T-helper 2 cell treated with Interferon-gamma antibody and Interleukin-4, amounts not matched to agents 100 ng/mL and 5 ng/mL, for 36 hours (primary cell): ENCODE measurements around the gene OR11A1. TPM values are rescaled to one million over a fixed set of nuclear protein-coding genes. Genes with fewer than 3 reads are reported as not detected.
"Not testable (repeated sequence)": the region's sequence is repeated elsewhere in the genome, so short reads cannot be mapped to it uniquely, and the experiment has no call there.

ENCODE experiments used
- intact Hi-C: fragments of 100-400 bp; cut with micrococcal nuclease; formaldehyde crosslinking; loops from one replicate; pipeline ENCODE4 v1.15.1; 2023
- total RNA-seq: library from RNA; stranded (reverse); gene quantifications from 2 replicates; pipeline ENCODE4 v1.2.3, GENCODE V29; 2022

OR11A1 gene
- total RNA-seq, 1 donor from 2014 or later, result not detected

- intact Hi-C loops, result no loop called here
Measured at GRCh38 chr6:29479560-29479959, 22.7 kb upstream of the OR11A1 start.

- intact Hi-C loops, result no loop called here
Measured at GRCh38 chr6:29478740-29479139, 21.9 kb upstream of the OR11A1 start.

- intact Hi-C loops, result no loop called here
Measured at GRCh38 chr6:29477923-29478450, 21.1 kb upstream of the OR11A1 start.

GRCh38 chr6:29474996-29475395, 18.1 kb upstream of the OR11A1 start:
- intact Hi-C loops, result no loop called here

GRCh38 chr6:29466241-29466640, 9.4 kb upstream of the OR11A1 start:
- intact Hi-C loops, result no loop called here

- intact Hi-C loops, result no loop called here
Measured at GRCh38 chr6:29465801-29466200, 8.9 kb upstream of the OR11A1 start.

GRCh38 chr6:29465279-29465678, 8.4 kb upstream of the OR11A1 start:
- intact Hi-C loops, result no loop called here

GRCh38 chr6:29462022-29462421, 5.2 kb upstream of the OR11A1 start:
- intact Hi-C loops, result no loop called here

- intact Hi-C loops, result no loop called here
Measured at GRCh38 chr6:29461021-29461814, 4.3 kb upstream of the OR11A1 start.

GRCh38 chr6:29451471-29452193, 5.2 kb downstream of the OR11A1 start:
- intact Hi-C loops, result no loop called here

- intact Hi-C loops, result no loop called here
Measured at GRCh38 chr6:29447670-29448069, 9.2 kb downstream of the OR11A1 start.

- intact Hi-C loops, result not testable (repeated sequence)
Measured at GRCh38 chr6:29444031-29444430, 12.8 kb downstream of the OR11A1 start.

GRCh38 chr6:29442719-29443118, 14.2 kb downstream of the OR11A1 start:
- intact Hi-C loops, result no loop called here

- intact Hi-C loops, result no loop called here
Measured at GRCh38 chr6:29439006-29439405, 17.9 kb downstream of the OR11A1 start, which contains the start of gene OR10C1. Gene OR10C1, plus strand, starts transcription at chr6:29439306. Its CDS starts 710 bp downstream, at chr6:29440016.

GRCh38 chr6:29436730-29437129, 20.1 kb downstream of the OR11A1 start:
- intact Hi-C loops, result not testable (repeated sequence)

- intact Hi-C loops, result no loop called here
Measured at GRCh38 chr6:29426654-29427053, 30.2 kb downstream of the OR11A1 start.

- intact Hi-C loops, result no loop called here
Measured at GRCh38 chr6:29425075-29425474, 31.8 kb downstream of the OR11A1 start.

GRCh38 chr6:29424575-29424974, 32.3 kb downstream of the OR11A1 start:
- intact Hi-C loops, result no loop called here

GRCh38 chr6:29424168-29424567, 32.7 kb downstream of the OR11A1 start:
- intact Hi-C loops, result no loop called here

- intact Hi-C loops, result no loop called here
Measured at GRCh38 chr6:29419516-29419915, 37.4 kb downstream of the OR11A1 start.

GRCh38 chr6:29414588-29414987, 42.3 kb downstream of the OR11A1 start, which contains the start of gene OR12D1:
Gene OR12D1, plus strand, starts transcription at chr6:29414928.
- intact Hi-C loops, result no loop called here

- intact Hi-C loops, result no loop called here
Measured at GRCh38 chr6:29403801-29404200, 53.1 kb downstream of the OR11A1 start.
